ENCODE measurements around the gene KRT82.

KRT82 gene

DNA sequence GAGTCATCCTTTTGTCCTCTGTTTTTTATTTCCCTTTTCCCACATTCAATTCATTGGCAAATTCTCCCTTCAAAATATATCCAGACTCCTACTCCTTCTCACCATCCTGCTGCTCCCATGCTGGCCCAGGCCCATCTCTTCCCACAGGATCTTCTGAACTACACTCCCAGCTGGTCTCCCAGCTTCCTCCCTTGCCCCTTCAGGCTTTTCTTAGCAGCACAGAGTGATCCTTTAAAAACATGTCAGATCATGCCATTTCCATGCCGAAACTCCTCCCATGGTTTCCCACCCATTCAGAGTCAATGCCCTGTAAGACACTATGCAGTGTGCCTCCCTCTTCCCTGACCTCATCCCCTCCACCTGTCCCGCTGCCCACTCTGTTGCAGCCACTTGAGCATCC, 18.3 kb downstream of the KRT82 start:
- in situ Hi-C loops (cut with MboI; ENCODE audit: low sequenced_read_pairs), result no loop called here

DNA sequence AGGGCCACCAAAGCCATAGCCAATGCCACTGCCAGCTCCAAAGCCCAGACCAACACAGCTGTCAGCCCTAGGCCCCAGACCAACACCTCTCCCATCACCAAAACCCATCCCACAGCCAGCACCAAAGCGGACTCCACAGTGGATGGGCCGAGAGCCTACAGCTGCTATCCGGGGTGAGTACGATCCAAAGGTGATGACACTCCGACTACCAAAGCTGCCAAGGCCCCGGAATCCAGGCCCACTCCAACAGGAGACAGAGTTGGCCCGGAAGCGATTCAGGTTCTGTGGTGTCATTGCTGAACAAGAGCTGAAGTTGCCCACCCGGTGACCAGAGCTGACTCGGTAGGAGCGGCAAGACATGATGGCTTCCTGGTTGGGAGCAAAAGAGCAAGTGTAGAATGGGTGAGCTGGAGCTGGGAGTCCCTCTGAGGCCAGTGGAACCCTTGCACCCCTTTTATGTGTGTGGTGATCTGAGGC, 20.9 kb downstream of the KRT82 start, which contains the start of gene KRT84:
TSS of gene KRT84 (minus strand) at position 427 of the 477 bp plus-strand sequence. CDS start at position 360, 67 bp downstream.
- in situ Hi-C loops (cut with MboI; ENCODE audit: low sequenced_read_pairs), result no loop called here

DNA sequence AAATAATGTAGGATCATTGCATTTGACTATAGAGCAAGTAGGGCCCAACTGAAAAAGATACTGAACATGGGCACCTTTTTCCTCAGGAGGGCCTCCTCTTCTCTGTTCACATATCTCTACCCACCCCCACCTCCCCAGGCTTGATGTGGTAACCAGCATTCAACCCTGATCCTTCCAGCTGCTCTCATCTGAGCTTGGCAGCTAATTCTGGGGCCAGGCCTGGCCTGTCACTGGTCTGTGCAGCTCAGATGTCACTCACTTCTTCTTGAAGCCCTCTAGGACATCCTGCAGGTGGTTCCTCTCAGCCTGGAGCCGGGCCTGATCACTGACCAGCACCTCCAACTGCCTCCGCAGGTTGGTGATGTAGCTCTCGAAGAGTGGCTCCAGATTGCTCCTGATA, 22.8 kb downstream of the KRT82 start:
- in situ Hi-C loops (cut with MboI; ENCODE audit: low sequenced_read_pairs), result loop anchor here (5.0 kb wide), 1 partner anchor 494 kb away; no protein-coding TSS in a partner anchor

DNA sequence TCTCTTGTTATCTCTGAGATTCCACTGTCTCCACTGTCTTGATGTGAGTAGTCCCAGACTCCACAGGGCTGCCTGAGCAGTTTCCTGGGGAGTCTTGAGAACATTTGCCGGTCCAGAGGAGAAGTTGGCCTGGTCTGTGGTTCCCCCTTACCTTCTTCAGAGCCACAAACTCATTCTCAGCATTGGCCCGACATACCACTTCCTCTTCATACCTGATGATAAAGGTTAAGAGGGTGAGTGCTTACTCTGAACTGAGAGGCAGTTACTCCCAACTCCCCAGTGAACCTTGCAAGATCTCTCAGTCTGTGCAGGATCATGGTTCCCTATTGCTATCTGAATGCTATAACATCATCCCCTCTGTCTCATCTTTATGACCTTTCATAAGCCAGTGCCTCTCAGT, 23.3 kb downstream of the KRT82 start:
- in situ Hi-C loops (cut with MboI; ENCODE audit: low sequenced_read_pairs), result loop anchor here (5.0 kb wide), 1 partner anchor 494 kb away; no protein-coding TSS in a partner anchor

DNA sequence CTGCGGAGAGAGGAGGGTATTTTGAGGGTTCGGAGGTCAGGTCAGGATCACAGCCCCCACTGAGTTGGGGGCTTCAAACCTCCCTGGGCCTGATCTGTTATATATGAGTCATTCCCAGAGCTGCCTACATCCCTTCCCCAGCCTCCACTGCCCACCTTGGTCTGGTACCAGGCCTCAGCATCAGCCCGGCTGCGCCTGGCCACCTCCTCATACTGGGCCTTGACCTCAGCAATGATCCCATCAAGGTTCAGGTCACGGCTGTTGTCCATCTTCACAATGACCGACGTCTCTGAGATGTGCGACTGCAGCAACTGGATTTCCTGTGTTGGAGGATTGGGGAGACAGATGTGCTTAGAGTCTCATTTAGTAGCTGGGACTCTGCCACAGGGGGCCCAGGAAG, 24.9 kb downstream of the KRT82 start:
- in situ Hi-C loops (cut with MboI; ENCODE audit: low sequenced_read_pairs), result loop anchor here (5.0 kb wide), 1 partner anchor 496 kb away; no protein-coding TSS in a partner anchor

DNA sequence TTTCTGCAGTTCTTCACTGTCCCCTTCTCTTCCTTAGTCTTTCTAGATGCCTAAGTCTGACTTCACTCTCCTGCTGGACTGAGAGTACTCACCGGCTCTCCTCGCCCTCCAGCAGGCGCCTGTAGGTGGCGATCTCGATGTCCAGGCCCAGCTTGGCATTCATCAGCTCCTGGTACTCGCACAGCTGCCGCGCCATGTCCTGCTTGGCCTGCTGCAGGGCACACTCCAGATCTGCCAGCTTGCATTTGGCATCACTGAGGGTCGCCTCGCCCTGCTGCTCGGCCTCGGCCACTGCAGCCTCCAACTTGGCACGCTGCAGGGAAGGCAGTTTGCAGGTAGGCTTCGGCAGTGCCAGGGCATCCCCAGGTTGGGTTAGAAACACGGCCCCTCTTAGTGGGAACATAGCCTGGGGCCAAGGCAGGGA, 25.9 kb downstream of the KRT82 start:
- in situ Hi-C loops (cut with MboI; ENCODE audit: low sequenced_read_pairs), result loop anchor here (5.0 kb wide), 1 partner anchor 497 kb away; no protein-coding TSS in a partner anchor

DNA sequence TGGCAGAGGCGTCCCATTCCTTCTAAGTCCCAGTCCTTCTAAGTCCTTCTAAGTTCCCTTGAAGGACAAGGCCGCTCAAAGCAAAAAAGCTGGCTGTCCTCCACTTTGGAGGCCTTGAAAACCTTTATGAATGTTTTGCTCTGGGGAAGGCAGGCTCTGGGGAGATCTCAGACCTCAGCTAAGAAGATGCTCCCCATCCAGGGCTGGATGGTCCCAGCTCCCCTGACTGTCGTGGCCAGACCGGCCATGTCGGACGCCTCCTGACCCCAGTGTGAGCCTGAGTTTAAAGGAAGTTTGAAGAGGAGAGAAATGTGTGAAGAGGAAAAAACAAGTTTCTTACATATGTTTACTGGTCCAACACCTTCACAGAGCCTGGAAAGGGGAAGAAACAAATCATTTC, 26.6 kb downstream of the KRT82 start:
- in situ Hi-C loops (cut with MboI; ENCODE audit: low sequenced_read_pairs), result no loop called here

DNA sequence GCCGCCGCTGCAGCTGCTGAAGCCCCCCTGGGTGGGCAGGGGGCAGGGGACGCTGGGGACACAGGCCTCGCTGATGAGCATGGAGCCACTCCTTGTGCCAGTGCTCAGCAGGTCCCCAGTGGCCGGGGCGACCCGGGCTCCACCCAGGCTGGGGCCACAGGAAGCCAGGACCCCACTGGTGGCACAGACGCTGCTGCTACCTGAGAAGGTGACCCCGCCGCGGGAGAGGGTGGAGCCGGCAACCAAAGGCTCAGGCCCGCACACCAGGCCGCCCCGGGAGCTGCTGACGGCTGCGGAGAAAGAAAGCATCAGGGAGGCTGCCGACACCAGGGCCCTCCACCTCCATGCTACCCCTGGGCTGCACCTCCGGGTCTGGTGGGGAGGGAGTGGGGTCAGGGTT, 28.0 kb downstream of the KRT82 start:
- in situ Hi-C loops (cut with MboI; ENCODE audit: low sequenced_read_pairs), result no loop called here

DNA sequence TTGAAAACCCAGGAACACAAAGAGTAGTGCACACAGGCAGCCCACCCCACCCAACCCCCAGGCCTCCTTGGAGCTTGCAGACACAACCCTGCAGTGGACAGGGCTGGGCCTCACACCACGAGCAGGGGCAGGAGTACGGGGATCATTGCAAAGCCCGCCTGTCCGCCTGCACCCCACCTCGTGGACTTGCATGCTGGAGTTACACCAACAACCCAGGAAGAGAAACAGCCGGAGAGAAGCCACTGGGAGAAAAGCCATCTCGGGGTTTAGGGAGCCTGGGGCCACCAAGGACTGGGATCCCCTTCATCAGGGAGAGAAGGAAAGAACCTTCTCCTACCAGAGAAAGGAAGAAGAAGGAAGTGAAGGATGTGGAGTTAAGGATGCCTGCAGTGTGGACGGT, 28.9 kb downstream of the KRT82 start:
- in situ Hi-C loops (cut with MboI; ENCODE audit: low sequenced_read_pairs), result no loop called here

DNA sequence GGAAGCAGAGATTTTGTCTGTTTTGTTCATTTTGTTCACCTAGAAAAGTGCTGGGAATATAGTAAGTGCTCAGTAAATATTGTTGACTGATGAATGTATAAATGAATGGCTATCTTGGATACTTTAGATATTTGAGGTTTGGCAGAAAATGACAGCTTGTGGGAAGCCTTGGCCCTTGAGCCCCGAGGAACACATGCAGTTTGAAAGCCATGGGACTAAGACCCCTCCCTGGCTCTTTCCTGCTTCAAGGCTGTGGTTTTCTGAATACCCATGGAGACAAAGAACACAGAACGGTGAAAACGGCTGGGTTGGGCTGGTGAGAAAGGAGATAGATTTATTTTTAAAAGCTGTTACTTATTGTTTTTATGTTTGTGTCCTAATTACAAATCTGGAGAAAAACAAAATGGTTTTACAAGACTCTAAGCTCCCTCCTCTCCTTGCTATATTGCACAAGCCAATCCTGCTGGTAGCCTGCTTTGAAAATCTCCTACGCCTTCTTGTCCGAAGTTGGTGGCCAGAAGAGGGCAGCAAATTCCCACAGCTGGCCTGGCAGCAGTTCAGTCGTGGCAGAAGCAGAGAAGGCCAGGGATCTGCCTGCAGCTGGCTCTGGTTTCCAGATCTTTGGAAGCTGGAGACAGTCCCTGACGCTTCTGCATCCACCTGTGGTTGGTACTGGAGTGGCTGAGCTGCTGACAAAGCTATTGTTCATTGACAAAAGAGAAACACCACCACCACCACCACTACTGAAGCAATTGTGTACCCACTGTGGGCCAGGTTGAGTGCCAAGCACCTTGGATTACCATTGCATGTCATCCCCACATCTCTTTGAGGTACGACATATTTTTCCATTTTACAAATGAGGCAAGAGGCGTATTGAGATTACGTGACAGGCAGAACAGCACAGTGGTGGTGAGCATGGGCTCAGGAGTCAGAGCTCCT, 33.6 kb downstream of the KRT82 start:
- in situ Hi-C loops (cut with MboI; ENCODE audit: low sequenced_read_pairs), result no loop called here

DNA sequence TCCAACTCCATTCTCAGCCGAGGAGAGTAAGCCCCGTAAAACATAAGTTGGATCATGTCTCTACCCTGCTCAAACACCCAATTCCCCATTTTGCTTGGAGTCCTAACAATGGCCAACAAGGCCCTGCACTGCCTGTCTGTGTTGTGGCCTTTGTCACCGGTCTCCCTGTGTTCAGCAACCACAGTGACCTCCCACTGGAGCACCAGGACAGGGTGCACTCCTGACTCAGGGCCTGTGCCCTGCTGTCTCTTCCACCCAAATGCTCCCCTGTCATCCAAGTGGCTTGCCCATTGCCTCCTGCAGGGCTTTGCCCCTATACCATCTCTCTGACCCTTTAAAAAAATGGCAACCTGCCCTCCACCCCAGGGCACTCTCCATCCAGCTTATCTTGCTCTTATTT, 34.4 kb downstream of the KRT82 start:
- in situ Hi-C loops (cut with MboI; ENCODE audit: low sequenced_read_pairs), result no loop called here

DNA sequence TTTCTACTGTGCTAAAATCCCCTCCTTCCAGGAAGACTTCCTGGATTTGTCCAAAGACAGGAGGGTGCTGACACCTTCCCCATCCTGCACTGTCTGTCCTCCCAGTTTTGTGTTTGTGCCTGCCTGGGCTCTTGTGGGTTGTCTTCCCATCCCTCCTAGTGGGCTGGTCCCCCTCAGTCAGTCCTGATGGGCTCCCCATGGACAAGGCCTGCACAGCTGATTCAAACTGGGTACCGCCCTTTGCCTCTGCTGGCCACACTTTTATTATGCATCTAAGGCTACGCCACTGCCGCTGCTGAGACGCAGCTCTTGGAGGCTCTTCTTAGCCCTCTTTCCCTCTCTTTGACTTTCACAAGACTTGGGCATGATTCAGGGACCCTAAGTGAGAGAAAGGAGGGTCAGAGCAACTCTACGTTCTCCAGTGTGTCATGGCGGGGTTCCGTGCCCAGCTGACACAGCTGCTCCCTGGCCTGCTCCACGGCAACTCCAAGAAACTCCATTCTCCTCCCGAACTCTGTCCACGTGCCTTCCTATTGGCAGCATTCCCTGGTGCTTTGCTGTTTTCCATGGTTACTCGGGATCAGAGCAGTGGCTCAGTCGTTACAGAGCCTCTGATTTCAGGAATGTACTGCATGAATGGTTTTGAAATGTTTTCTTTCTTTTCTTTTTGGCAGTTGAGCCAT, 35.1 kb downstream of the KRT82 start:
- in situ Hi-C loops (cut with MboI; ENCODE audit: low sequenced_read_pairs), result no loop called here

DNA sequence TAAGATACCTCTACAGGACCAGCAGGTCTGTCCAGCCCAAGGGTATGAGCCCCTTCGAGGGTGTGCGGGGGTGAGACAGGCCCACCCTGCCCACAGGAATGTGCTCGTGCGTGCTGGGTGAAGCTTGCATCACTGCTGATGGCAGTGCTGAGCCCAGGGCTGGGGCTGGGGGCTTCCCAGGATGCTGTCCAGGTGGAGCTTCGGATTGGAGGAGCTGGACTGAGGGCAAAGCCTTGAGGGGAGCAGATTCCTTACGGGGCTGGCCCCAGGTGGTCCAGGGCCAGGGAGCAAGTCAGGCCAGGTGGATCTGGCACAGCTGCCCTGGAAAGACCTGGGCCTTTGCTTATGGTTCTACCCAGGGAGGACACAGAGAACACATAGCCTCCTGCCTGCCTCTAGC, 36.3 kb downstream of the KRT82 start:
- in situ Hi-C loops (cut with MboI; ENCODE audit: low sequenced_read_pairs), result loop anchor here (10.0 kb wide), 1 partner anchor 605 kb away; no protein-coding TSS in a partner anchor

DNA sequence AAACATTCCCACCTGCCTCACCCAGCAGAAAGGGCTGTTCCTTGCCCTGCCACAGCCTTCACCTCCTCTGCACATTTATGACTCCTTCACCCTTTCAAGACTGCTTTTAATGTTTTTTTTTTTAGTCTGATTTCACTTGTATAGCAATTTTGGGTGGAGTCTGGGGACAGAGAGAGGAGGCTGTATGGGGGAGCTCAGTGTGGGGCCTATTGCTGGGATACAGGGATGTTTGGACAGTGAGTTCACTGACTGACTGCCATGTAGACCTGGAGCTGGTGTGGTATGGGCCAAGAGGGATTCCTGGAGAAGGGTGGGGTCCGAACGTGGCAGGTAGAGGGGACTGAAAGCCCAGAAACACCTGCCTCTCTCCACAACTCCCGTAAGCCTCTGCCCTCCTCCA, 36.9 kb downstream of the KRT82 start:
- in situ Hi-C loops (cut with MboI; ENCODE audit: low sequenced_read_pairs), result loop anchor here (10.0 kb wide), 1 partner anchor 606 kb away; no protein-coding TSS in a partner anchor

DNA sequence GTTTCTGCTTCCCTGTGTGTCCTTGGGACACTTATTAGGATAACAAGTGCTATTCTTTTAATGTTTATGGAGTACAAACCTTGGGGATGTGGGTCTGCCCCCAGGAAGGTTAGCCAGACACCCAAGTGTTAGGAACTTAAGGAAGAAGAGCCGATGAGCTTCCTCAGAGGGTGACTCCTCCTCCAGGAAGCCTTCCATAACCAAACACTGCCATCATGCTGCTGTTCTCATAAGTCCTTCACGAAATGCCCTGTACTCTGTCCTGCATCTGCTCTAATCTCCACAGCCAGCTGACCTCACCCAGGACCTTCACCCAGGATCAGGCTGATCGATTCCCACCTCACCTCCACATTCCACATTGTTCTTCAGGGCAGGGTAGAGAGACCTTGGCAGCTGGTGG, 37.6 kb downstream of the KRT82 start:
- in situ Hi-C loops (cut with MboI; ENCODE audit: low sequenced_read_pairs), result loop anchor here (10.0 kb wide), 1 partner anchor 606 kb away; no protein-coding TSS in a partner anchor

DNA sequence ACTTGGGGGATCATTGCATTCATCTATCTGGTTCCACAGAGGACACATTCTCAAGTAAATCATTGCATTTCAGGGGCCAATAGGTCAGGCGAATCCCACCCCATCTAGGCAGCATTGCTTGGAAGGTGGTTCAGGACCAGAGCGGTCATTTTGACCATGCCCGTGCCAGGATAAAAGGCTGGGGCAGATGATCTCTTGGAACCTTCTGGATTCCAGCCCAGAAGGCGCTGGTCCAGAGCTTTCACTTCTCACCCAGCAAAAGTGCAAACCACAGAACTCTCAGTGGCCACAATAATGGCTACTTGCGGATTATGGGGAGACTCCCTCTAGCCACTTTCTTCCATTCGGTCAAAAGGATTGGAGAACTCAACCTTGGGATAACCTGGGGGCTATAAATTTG, 38.3 kb downstream of the KRT82 start:
- in situ Hi-C loops (cut with MboI; ENCODE audit: low sequenced_read_pairs), result loop anchor here (10.0 kb wide), 1 partner anchor 607 kb away; no protein-coding TSS in a partner anchor

DNA sequence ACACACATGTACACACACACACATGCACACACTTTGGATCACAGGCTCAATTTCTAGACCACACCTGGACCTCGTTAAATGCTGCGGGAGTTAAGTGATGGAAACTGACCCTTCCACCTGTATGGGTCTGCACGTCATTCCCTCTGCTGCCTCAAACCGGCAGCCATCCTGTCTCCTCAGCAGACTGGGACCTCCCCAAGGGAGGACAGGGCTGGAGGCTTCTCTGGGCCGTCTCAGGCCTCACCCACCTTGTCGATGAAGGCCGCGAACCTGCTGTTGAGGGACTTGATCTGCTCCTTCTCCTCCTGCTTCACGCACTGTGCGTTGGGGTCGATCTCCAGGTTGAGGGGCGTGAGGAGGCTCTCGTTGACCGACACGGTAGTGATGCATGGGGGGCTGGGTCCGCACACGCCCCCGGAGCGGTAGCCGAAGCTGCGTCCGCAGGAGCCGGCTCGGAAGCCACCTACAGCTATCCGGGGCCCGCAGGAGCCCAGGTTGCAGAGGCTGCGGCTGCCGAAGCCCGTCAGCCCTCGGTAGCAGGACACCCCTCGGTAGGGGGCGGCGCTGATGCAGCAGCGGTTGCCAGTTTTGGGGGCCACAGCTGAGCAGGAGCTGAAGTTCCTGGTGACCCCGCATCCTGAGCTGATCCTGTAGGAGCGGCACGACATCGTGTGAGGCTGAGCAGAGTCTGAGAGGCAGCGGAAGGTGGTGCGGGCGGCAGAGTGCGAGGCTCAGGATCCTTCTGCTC, 39.2 kb downstream of the KRT82 start, which contains the start of gene KRT85:
TSS of gene KRT85 (minus strand) at position 744 of the 748 bp plus-strand sequence. CDS start at position 668, 76 bp downstream.
- in situ Hi-C loops (cut with MboI; ENCODE audit: low sequenced_read_pairs), result loop anchor here (10.0 kb wide), 1 partner anchor 608 kb away; no protein-coding TSS in a partner anchor

DNA sequence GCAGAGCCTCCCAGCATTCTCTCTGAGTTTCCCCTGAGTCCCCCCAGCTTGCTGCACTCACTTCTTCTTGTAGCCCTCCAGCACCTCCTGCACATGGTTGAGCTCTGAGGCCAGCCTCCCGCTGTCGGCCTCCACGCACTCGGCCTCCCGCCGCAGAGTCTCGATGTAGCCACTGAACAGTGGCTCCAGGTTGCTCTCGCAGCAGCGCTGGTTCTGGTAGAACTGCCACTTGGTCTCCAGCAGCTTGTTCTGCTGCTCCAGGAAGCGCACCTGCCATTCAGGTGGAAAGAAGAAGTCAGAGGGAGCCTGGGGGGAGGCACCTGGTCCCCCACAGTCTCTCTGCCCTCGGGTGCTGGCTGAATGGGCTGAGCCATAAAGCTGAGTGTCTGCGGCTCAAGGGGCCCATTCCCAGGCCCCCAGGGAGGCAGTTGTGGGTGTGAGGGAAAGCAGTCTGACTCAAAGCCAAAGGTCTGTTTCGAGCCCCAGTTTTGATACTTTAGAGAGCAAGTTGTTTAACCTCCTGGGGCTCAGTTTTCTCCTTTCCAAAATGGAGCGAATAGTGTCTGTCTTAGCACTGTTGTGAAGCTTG, 41.1 kb downstream of the KRT82 start:
- in situ Hi-C loops (cut with MboI; ENCODE audit: low sequenced_read_pairs), result loop anchor here (10.0 kb wide), 1 partner anchor 610 kb away; no protein-coding TSS in a partner anchor

DNA sequence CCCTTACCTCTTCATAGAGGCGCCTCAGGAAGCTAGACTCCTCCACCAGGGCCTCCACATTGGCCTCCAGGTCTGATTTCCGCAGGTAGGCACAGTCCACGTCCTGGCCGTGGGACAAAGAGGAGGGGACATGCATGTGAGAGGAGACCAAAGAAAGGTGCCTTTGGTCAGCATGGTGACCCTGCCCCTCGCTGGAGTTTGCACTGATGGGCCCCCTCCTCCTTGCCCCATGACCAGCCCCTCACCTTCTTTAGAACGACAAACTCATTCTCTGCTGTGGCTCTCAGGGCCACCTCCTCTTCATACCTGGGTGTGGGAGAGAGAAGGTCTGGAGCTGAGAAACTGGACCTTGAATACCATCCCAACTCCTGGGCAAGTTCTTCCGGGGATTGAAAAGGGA, 42.1 kb downstream of the KRT82 start:
- in situ Hi-C loops (cut with MboI; ENCODE audit: low sequenced_read_pairs), result loop anchor here (10.0 kb wide), 1 partner anchor 611 kb away; no protein-coding TSS in a partner anchor
